ENCODE results near the gene ANKRD11. TPM values are rescaled to one million over a fixed set of nuclear protein-coding genes. Genes with fewer than 3 reads are reported as not detected.

Gene ANKRD11
- total and polyA plus RNA-seq, 8 donors, result 43.9 to 74.0 (median 46.2) TPM

DNA sequence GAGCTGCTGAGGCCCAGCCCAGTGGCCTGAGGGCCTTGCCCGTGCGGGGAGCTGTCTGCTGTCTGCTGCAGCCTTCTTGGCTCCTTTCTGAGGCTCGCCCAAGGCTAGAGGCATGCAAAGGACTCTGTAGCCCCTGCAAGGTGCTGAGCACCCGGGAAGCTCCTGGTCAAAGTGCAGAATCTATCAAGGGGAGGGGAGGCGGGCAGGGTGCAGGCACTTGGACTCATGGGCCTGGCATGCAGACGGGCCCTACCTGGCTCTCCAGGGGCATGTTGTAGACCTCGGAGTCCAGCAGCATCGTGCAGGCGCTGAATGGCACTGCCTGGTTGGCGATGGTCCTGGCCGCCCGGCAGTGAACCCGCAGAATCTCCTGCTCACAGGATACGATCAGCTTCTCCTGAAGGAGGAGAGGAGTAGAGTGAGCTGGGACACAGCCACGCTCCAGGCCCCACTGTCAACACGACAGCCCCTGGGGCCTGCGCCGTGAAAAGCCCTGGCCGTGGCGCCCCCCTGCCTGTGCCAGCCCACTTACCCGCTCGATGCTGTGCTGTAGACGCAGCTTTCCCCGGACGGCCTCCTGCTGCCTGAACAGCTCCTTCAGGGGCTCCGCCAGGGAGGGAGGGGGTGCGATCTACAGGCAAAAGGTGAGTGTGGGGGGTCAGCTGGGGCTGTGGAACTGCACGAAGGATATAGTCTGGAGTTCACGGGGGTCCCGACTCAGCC is 215.6 kb downstream of the ANKRD11 start:
- H3K9me3 ChIP-seq, result no peaks in the 10 kb centered on the region
- H3K36me3 ChIP-seq, result peaks cover 4 to 54% (median 16%) of the 10 kb centered on the region in 3 donors
- no peak overlapping the region for H3K4me3 ChIP-seq
- TF ChIP-seq, protein P1, sequence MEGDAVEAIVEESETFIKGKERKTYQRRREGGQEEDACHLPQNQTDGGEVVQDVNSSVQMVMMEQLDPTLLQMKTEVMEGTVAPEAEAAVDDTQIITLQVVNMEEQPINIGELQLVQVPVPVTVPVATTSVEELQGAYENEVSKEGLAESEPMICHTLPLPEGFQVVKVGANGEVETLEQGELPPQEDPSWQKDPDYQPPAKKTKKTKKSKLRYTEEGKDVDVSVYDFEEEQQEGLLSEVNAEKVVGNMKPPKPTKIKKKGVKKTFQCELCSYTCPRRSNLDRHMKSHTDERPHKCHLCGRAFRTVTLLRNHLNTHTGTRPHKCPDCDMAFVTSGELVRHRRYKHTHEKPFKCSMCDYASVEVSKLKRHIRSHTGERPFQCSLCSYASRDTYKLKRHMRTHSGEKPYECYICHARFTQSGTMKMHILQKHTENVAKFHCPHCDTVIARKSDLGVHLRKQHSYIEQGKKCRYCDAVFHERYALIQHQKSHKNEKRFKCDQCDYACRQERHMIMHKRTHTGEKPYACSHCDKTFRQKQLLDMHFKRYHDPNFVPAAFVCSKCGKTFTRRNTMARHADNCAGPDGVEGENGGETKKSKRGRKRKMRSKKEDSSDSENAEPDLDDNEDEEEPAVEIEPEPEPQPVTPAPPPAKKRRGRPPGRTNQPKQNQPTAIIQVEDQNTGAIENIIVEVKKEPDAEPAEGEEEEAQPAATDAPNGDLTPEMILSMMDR (IDR thresholded peaks at IDR 0.05), result no peak
- WGBS, 2 donors, result 93 to 95% methylated on average over 28 to 30 of the region's 30 CpGs
- no peak overlapping the region for H3K27ac ChIP-seq
- no peak for ATAC-seq
- no peaks in the 10 kb centered on the region for H3K27me3 ChIP-seq
- H3K4me1 ChIP-seq, result no peaks in the 10 kb centered on the region
- intact Hi-C loops (cut with DNase I), result no loop called here
- FAIRE-seq, result no peak
- peak in 2 of 6 donors; percentile 39 to 49 for DNase-seq

DNA sequence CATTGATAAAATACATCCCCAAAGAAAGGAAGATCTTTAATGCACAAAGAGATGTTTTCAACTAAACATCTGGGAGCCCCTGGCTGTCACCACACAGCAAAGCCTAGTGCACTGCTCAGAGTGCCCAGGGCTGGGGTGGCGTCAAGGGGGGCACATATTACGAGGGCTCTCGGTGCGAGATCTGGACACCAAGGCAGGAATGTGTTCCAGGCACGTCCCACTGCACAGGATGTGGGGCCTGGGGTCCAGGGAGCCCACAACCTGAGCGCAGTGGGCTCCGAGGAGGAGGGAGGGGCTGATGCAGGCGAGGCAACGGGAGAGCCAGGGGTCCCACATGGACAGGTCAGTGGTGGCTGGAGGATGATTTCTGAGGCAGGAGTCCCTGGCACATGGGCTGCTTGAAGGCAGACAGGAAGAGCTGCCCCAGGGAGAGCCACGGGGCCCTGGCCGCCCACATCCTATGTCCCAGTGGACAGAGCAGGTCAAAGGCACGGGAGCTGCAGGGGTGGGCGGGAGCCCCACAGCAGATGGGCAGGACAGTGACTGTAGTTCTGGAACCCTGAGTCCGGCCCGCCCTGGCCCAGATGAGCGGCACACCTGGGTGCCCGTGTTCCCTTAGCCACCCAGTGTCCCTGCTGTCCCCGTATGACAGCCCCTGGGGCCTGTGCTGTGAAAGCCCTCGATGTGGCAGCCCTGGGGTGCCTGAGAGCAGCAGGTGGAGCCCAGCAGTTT is 216.5 kb downstream of the ANKRD11 start:
- FAIRE-seq (no peak), ATAC-seq (no peak)

DNA sequence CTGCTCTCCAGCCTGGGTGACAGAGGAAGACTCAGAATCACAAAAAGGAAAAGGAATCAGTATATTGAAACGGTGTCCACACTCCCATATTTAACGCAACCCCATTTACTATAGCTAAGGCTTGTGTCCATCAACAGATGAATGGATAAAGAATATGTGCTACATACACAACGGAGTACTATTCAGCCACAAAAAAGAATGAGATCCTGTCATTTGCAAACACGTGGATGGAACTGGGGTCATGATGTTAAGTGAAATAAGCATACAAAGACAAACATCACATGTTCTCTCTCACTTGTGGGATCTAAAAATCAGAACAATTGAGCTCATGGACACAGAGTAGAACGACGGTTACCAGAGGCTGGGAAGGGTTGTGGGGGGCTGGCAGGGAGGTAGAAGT is 217.7 kb downstream of the ANKRD11 start:
- Histone ChIP-seq H3K36me3 (peaks cover 4 to 56% (median 16%) of the 10 kb centered on the region in 3 donors), H3K4me3 (no peak overlapping the region), H3K27ac (no peak overlapping the region), H3K4me1 (no peaks in the 10 kb centered on the region), H3K27me3 (no peaks in the 10 kb centered on the region), H3K9me3 (no peaks in the 10 kb centered on the region)
- no peak for DNase-seq
- TF ChIP-seq, protein P1 (IDR thresholded peaks at IDR 0.05), result no peak
- intact Hi-C loops (cut with DNase I), result no loop called here
- no peak for FAIRE-seq
- no peak for ATAC-seq
- WGBS, 2 donors, result 96% methylated on average over 6 of the region's 6 CpGs

More for the DNA sequence above, 216.5 kb downstream of the ANKRD11 start:
- no peak overlapping the region for H3K4me3 ChIP-seq
- H3K27me3 ChIP-seq, result no peaks in the 10 kb centered on the region
- H3K27ac ChIP-seq, result no peak overlapping the region
- H3K36me3 ChIP-seq, result peaks cover 4 to 57% (median 16%) of the 10 kb centered on the region in 3 donors
- TF ChIP-seq, protein P1 (IDR thresholded peaks at IDR 0.05), result no peak
- H3K9me3 ChIP-seq, result no peaks in the 10 kb centered on the region
- H3K4me1 ChIP-seq, result no peaks in the 10 kb centered on the region
- intact Hi-C loops (cut with DNase I), result no loop called here
- DNase-seq, result peak in 2 of 6 donors; percentile 44 to 51
- 94 to 95% methylated on average over 19 of the region's 19 CpGs for WGBS, 2 donors

DNA sequence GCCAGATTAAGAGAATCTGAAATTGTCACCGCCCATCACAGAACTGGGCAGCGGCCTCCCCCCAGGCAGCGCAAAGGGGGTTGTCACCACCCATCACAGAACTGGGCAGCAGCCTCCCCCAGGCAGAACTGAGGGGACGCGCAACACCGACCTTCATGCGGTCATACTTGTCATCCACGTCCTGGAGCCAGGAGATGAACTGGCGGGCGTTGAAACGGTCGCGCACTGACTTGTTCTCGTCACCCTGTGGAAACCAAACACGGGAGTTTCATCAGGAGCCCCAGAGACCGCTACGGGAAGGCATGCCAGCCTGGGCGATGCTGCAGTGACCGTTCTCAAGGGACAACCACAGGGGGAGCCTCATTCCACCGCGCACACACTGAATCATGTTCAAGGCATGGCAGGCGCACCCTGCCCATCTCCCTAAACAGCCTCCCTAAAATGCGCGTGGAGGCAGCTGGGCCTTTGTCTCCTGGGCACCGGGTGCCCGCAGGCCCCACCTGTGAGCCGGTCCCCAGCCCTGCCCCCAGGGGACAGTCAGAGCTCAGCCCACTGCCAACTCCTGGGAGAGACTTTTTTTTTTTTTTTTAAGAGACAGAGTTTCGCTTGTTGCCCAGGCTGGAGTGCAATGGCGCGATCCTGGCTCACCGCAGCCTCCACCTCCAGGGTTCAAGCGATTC is 219.6 kb downstream of the ANKRD11 start:
- no peaks in the 10 kb centered on the region for H3K4me1 ChIP-seq
- WGBS, 2 donors, result 96 to 97% methylated on average over 32 of the region's 32 CpGs
- DNase-seq (peak in 1 of 6 donors; percentile 45), ATAC-seq (no peak), FAIRE-seq (no peak)
- no peak overlapping the region for H3K4me3 ChIP-seq
- peaks cover 4 to 58% (median 16%) of the 10 kb centered on the region in 3 donors for H3K36me3 ChIP-seq
- no peaks in the 10 kb centered on the region for H3K27me3 ChIP-seq
- intact Hi-C loops (cut with DNase I), result no loop called here
- no peak overlapping the region for H3K27ac ChIP-seq
- TF ChIP-seq, protein P1 (IDR thresholded peaks at IDR 0.05), result no peak
- no peaks in the 10 kb centered on the region for H3K9me3 ChIP-seq

Data from pancreas (tissue), 10 donors.